Nephron progenitor cell (in vitro differentiated cells): Measurements from ENCODE around the gene CDCP2.

ENCODE experiments used
- DNase-seq: peaks from one replicate; pipeline ENCODE4 v3.0.0; 2021
- H3K27ac Mint-ChIP-seq: 2 replicates; pipeline ENCODE4 v1.8.0; 2021; ENCODE audit warnings: mild to moderate bottlenecking, moderate library complexity, mixed read lengths
- H3K27me3 Mint-ChIP-seq: 2 replicates; pipeline ENCODE4 v1.8.0; 2021; ENCODE audit warnings: mild to moderate bottlenecking, low read depth, mixed read lengths; ENCODE audit not compliant: poor library complexity
- H3K36me3 Mint-ChIP-seq: 2 replicates; pipeline ENCODE4 v1.8.0; 2021; ENCODE audit warnings: low read depth, mixed read lengths
- H3K4me1 Mint-ChIP-seq: 2 replicates; pipeline ENCODE4 v1.8.0; 2021; ENCODE audit warnings: mixed read lengths
- H3K4me3 Mint-ChIP-seq: 2 replicates; pipeline ENCODE4 v1.8.0; 2021; ENCODE audit warnings: mild to moderate bottlenecking, moderate library complexity, mixed read lengths
- H3K9me3 Mint-ChIP-seq: 2 replicates; pipeline ENCODE4 v1.8.0; 2021; ENCODE audit warnings: mild to moderate bottlenecking, moderate library complexity, mixed read lengths
- TF ChIP-seq, protein P1 (sequence below): fragments of 200-600 bp; sonication (generic); IDR thresholded peaks from 2 replicates; pipeline ENCODE4 v1.5.0; 2021; ENCODE audit warnings: antibody characterized with exemption

The CDCP2 gene

DNA sequence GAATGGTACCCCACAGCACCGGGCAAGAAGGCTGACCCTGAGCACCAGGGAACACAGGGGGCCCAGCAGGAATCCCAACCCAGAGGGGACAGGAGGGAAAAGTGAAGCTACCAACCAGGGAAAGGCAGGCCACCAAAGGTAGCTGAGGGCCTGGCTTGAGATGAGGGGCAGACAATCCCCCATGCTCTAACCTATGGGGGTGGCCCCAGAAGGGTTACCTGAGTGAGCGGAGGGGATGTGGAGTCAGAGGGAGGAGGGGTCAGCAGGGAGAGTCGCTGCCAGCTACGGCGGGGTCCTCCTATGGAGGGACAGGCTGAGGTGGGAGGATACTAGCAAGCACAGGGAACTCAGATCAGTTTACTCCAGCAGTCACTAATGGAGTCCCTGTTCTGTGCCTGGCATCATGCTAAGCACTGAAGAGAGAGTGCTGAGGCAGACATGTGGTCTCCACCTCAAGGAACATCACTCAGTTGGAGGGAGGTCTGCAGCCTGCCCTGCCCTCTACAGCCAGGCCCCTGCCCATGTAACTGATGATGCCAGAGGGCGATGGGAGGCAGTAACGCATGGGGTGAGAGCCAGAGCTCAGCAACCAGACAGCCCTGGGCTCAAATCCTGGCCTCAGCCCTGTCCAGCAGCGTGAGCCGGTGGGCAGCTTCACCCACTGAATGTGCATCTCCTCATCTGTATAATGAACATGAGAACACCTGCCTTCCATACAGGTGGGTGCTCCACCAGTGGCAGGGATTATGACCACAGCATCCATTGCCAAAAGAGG lies 25.7 kb upstream of the CDCP2 start:
- TF ChIP-seq, protein P1, sequence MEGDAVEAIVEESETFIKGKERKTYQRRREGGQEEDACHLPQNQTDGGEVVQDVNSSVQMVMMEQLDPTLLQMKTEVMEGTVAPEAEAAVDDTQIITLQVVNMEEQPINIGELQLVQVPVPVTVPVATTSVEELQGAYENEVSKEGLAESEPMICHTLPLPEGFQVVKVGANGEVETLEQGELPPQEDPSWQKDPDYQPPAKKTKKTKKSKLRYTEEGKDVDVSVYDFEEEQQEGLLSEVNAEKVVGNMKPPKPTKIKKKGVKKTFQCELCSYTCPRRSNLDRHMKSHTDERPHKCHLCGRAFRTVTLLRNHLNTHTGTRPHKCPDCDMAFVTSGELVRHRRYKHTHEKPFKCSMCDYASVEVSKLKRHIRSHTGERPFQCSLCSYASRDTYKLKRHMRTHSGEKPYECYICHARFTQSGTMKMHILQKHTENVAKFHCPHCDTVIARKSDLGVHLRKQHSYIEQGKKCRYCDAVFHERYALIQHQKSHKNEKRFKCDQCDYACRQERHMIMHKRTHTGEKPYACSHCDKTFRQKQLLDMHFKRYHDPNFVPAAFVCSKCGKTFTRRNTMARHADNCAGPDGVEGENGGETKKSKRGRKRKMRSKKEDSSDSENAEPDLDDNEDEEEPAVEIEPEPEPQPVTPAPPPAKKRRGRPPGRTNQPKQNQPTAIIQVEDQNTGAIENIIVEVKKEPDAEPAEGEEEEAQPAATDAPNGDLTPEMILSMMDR = no peak
- H3K4me1 Mint-ChIP-seq = peaks cover 10% of the 10 kb centered on the region
- no peak overlapping the region for H3K27ac Mint-ChIP-seq
- H3K36me3 Mint-ChIP-seq = peaks cover 5% of the 10 kb centered on the region
- no peaks in the 10 kb centered on the region for H3K9me3 Mint-ChIP-seq
- peaks cover 6% of the 10 kb centered on the region for H3K27me3 Mint-ChIP-seq
- no peak overlapping the region for H3K4me3 Mint-ChIP-seq
- DNase-seq = no peak

DNA sequence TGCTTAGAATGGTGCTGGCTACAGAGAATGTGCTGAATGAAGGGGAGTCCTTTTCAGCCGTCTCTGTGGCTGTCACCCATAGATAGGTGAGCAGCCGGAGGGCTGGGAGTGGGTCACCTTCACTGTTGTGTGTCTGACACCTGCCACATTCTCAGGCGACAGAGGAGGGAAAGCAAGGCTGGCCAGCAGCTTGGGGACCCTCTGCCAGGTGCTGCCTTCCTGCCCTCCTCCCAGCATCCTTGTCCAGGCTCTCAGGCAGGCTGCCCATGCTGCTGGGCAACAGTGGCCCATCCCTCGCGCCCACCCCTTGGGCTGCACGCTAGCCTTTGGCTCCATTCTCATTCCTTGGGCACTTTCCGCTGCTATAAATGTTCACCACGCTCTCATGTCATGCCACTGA lies 24.9 kb upstream of the CDCP2 start:
- TF ChIP-seq, protein P1 = no peak
- Mint-ChIP-seq H3K27me3 (peaks cover 6% of the 10 kb centered on the region), H3K9me3 (no peaks in the 10 kb centered on the region), H3K36me3 (peaks cover 5% of the 10 kb centered on the region), H3K4me3 (no peak overlapping the region), H3K27ac (no peak overlapping the region), H3K4me1 (peaks cover 18% of the 10 kb centered on the region)
- no peak for DNase-seq

DNA sequence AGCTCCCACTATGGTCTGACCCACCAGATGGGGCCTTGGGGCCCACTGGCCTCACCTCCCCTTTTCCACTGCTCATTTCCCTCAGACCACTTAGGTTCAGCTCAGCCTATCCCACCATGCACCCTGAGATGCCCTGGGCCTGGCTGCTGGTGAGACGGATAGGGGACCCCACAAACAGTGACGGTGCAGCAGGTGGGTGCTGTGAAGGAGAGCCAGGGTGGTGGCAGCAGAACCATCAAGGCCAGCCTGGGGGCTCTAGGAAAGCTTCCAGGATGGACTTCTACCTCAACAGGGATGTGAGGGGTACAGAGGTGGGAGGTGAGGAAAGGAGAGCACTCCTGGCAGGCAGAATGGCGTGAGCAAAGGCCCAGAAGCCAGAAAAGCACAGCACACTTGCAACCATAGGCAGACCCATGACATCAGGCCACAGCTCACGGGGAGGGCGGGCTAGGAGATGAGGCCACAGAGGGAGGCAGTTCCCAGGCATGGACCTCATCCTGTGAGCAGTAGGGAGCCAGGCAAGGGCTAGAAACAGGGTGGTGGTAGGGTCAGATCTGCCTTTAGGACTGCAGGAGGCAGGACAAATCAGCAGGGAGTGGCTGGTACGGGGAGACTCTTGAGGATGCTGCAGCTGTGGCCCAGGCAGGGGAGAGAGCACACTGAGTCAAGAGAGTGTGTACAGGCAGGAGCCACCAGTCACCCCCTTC lies 24.0 kb upstream of the CDCP2 start:
- no peak for DNase-seq
- Mint-ChIP-seq H3K27me3 (peaks cover 6% of the 10 kb centered on the region), H3K36me3 (peaks cover 3% of the 10 kb centered on the region), H3K4me3 (no peak overlapping the region), H3K4me1 (peaks cover 23% of the 10 kb centered on the region), H3K9me3 (no peaks in the 10 kb centered on the region), H3K27ac (no peak overlapping the region)
- TF ChIP-seq, protein P1 = no peak

DNA sequence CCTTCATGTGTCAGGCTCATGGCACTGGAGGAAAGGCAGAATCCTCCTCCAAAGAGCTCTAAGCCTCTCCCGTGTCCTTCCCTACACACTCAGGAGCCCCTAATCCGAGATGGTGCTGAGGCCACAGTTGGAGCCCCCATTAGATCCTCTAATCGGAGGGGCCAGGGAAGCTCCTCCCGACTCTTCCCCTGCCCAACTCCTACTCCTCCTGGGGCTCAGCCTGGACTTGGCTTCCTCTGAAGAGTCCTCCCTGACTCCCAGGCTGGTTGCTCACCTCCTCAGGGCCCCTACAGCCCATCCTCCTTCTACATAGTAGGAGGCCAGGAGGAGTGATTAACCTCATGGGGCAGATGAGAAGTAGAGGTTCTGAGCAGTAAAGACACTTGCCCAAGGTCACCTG lies 21.3 kb upstream of the CDCP2 start:
- Mint-ChIP-seq H3K9me3 (no peaks in the 10 kb centered on the region), H3K4me3 (no peak overlapping the region), H3K27ac (no peak overlapping the region), H3K4me1 (peaks cover 27% of the 10 kb centered on the region), H3K36me3 (no peaks in the 10 kb centered on the region), H3K27me3 (peaks cover 6% of the 10 kb centered on the region)
- DNase-seq = no peak
- TF ChIP-seq, protein P1 = no peak

DNA sequence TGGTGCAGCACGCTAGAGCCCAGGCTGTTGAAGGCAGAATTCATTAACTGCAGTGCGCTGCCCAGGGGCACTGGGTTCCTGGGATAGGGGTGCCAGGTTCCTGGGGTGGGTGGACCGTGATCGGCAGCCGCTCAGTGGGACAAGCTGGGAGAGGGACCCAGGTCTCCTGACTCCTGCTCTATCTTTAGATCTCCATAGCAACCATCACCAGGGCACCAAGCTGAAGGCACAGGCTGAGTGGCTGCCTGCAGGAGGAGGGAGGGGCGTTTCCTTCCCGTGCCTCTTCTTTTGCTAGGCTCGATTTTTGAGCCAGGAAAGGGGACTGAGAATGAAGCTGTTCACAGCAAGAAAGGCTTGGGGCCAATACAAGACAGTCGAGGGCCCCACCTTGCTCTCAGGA lies 20.9 kb upstream of the CDCP2 start:
- DNase-seq = no peak
- no peaks in the 10 kb centered on the region for H3K36me3 Mint-ChIP-seq
- TF ChIP-seq, protein P1 = no peak
- no peak overlapping the region for H3K27ac Mint-ChIP-seq
- H3K4me3 Mint-ChIP-seq = no peak overlapping the region
- peaks cover 6% of the 10 kb centered on the region for H3K27me3 Mint-ChIP-seq
- no peaks in the 10 kb centered on the region for H3K9me3 Mint-ChIP-seq
- H3K4me1 Mint-ChIP-seq = peaks cover 27% of the 10 kb centered on the region
